Suprapubic skin (tissue), 4 donors: ENCODE measurements around the gene MEIS3. TPM values are rescaled to one million over a fixed set of nuclear protein-coding genes. Genes with fewer than 3 reads are reported as not detected.
A peak's percentile ranks its signal among the peaks of the same experiment; 100 is the strongest.

Experiments used
- DNase-seq, 2 donors: peaks; one replicate each; pipeline ENCODE4 v3.0.0-alpha.2; 2019; ENCODE audit warnings: low spot score in 2 of 2
- H3K27ac ChIP-seq: fragments of 200-600 bp; sonication (generic); one replicate; pipeline ENCODE4 v1.5.1; 2019
- H3K27me3 ChIP-seq: fragments of 200-600 bp; sonication (generic); one replicate; pipeline ENCODE4 v1.5.1; 2019
- H3K36me3 ChIP-seq: fragments of 200-600 bp; sonication (generic); one replicate; pipeline ENCODE4 v1.5.1; 2019
- H3K4me1 ChIP-seq: fragments of 200-600 bp; sonication (generic); one replicate; pipeline ENCODE4 v1.5.1; 2019
- H3K4me3 ChIP-seq: fragments of 200-600 bp; sonication (generic); one replicate; pipeline ENCODE4 v1.5.1; 2019; ENCODE audit warnings: mild to moderate bottlenecking
- H3K9me3 ChIP-seq: fragments of 200-600 bp; sonication (generic); one replicate; pipeline ENCODE4 v1.5.1; 2019
- CTCF ChIP-seq, 2 donors: fragments of 200-600 bp in 1 of 2; fragments of 450-650 bp in 1 of 2; sonication (generic) in 1 of 2; IDR thresholded peaks; one replicate each; pipeline ENCODE4 v1.5.1; 2016 to 2019; ENCODE audit warnings: antibody characterized with exemption in 2 of 2, mild to moderate bottlenecking in 1 of 2, moderate library complexity in 1 of 2
- EP300 ChIP-seq: sonication (generic); formaldehyde crosslinking; IDR thresholded peaks from one replicate; pipeline ENCODE4 v1.6.1; 2017; ENCODE audit warnings: antibody characterized with exemption
- POLR2A ChIP-seq, 2 donors: fragments of 450-650 bp; IDR thresholded peaks; one replicate each; pipeline ENCODE4 v1.6.1; 2017; ENCODE audit warnings: antibody characterized with exemption in 2 of 2, mild to moderate bottlenecking in 2 of 2, moderate library complexity in 2 of 2
- POLR2AphosphoS5 ChIP-seq, 3 donors: sonication (generic); formaldehyde crosslinking; IDR thresholded peaks; one replicate each; pipeline ENCODE4 v1.6.1; 2017; ENCODE audit warnings: antibody characterized with exemption in 3 of 3
- WGBS: methylation state at CpG from one replicate; pipeline ENCODE4 v1.1.5; 2018; 5-methylcytosine and 5-hydroxymethylcytosine counted together
- total RNA-seq, 4 donors: library from RNA; depleted of rRNA; stranded (reverse); fragments of >200 nt; gene quantifications; one replicate each; pipeline ENCODE4 v1.1.0, GENCODE V29; 2016

MEIS3 gene
- total RNA-seq, 4 donors from 2014 or later = 1.6 to 5.5 (median 3.1) TPM

- peaks cover 49% of the 10 kb centered on the region for H3K27me3 ChIP-seq
- no peak for TF ChIP-seq CTCF (IDR thresholded peaks at IDR 0.05)
- TF ChIP-seq POLR2A (IDR thresholded peaks at IDR 0.05) = no peak
- no peak for TF ChIP-seq POLR2AphosphoS5 (IDR thresholded peaks at IDR 0.05)
- TF ChIP-seq EP300 = no peak
- no peaks in the 10 kb centered on the region for H3K9me3 ChIP-seq
- no peak overlapping the region for H3K27ac ChIP-seq
- no peak for DNase-seq
- H3K4me1 ChIP-seq = peaks cover 34% of the 10 kb centered on the region
- 71% methylated on average over 18 of the region's 18 CpGs for WGBS
- H3K4me3 ChIP-seq = no peak overlapping the region
- H3K36me3 ChIP-seq = no peaks in the 10 kb centered on the region
Measured at GRCh38 chr19:47432091-47432490, 12.8 kb upstream of the MEIS3 start.

GRCh38 chr19:47430041-47430802, 10.9 kb upstream of the MEIS3 start:
- WGBS = 11% methylated on average over 31 of the region's 69 CpGs
- H3K4me3 ChIP-seq = peak overlapping the region; percentile 20
- no peak overlapping the region for H3K27ac ChIP-seq
- H3K4me1 ChIP-seq = peaks cover 34% of the 10 kb centered on the region
- TF ChIP-seq POLR2AphosphoS5 (IDR thresholded peaks at IDR 0.05) (no peak), CTCF (IDR thresholded peaks at IDR 0.05) (peak in 1 of 2 donors; percentile 53)
- H3K36me3 ChIP-seq = no peaks in the 10 kb centered on the region
- DNase-seq = no peak
- H3K27me3 ChIP-seq = peaks cover 52% of the 10 kb centered on the region
- H3K9me3 ChIP-seq = no peaks in the 10 kb centered on the region

- DNase-seq = no peak
- Histone ChIP-seq H3K27ac (no peak overlapping the region), H3K36me3 (no peaks in the 10 kb centered on the region), H3K4me3 (no peak overlapping the region), H3K27me3 (peaks cover 57% of the 10 kb centered on the region), H3K4me1 (peaks cover 34% of the 10 kb centered on the region), H3K9me3 (no peaks in the 10 kb centered on the region)
- 24% methylated on average over 8 of the region's 20 CpGs for WGBS
- TF ChIP-seq POLR2AphosphoS5 (IDR thresholded peaks at IDR 0.05) = no peak
- no peak for TF ChIP-seq POLR2A (IDR thresholded peaks at IDR 0.05)
- no peak for TF ChIP-seq EP300
- no peak for TF ChIP-seq CTCF (IDR thresholded peaks at IDR 0.05)
Measured at GRCh38 chr19:47429140-47429793, 9.9 kb upstream of the MEIS3 start.

- TF ChIP-seq EP300 = no peak
- no peak for TF ChIP-seq CTCF (IDR thresholded peaks at IDR 0.05)
- no peak for TF ChIP-seq POLR2A (IDR thresholded peaks at IDR 0.05)
- no peak for TF ChIP-seq POLR2AphosphoS5 (IDR thresholded peaks at IDR 0.05)
- H3K4me3 ChIP-seq = peak overlapping the region; percentile 5
- H3K9me3 ChIP-seq = no peaks in the 10 kb centered on the region
- WGBS = 1% methylated on average over 27 of the region's 27 CpGs
- peaks cover 34% of the 10 kb centered on the region for H3K4me1 ChIP-seq
- peak; percentile 92 to 93 for DNase-seq
- peaks cover 63% of the 10 kb centered on the region for H3K27me3 ChIP-seq
- no peaks in the 10 kb centered on the region for H3K36me3 ChIP-seq
- no peak overlapping the region for H3K27ac ChIP-seq
Measured at GRCh38 chr19:47428177-47428894, 9.0 kb upstream of the MEIS3 start.
